Gastroesophageal sphincter (tissue), 3 donors: ENCODE data around the gene FBXO5.

Experiments
- CTCF ChIP-seq, 4 experiments: fragments of 200-600 bp in 2 of 4; fragments of 450-650 bp in 2 of 4; sonication (generic) in 1 of 4; IDR thresholded peaks; one replicate each; pipeline ENCODE4 v1.5.1; 2017 to 2019; ENCODE audit warnings: antibody characterized with exemption in 4 of 4, mild to moderate bottlenecking in 2 of 4, moderate library complexity in 2 of 4
- EP300 ChIP-seq: sonication (generic); formaldehyde crosslinking; IDR thresholded peaks from one replicate; pipeline ENCODE4 v1.6.1; 2017; ENCODE audit warnings: antibody characterized with exemption, mild to moderate bottlenecking

GRCh38 chr6:153024709-153025017 is 41.8 kb upstream of the FBXO5 start:
- TF ChIP-seq EP300 = no peak
- no peak for TF ChIP-seq CTCF (IDR thresholded peaks at IDR 0.05)
